ENCODE data around the gene CDH23.

DNA sequence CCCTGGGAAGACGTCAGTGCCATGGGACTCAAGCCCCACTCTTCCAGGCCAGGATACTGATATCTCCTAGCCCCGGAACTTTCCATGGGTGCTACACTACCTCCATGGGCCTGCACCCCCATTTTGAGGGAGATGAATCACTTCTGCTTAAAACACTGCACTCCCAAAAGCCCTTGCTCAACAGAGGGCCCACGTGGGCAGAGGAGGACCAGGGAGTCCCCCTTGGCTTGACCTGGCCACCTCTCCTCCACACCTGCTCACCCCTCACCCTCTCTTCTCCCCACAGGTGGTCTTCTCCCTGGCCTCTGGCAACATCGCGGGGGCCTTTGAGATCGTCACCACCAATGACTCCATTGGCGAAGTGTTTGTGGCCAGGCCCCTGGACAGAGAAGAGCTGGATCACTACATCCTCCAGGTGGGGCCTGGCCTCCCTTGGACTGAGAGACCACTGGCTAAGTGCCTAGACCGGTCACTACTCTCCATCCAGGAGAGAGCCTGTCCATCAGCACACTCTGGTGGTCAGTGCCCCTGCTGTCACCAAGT is 342.7 kb downstream of the CDH23 start:
- TF ChIP-seq, protein P1, sequence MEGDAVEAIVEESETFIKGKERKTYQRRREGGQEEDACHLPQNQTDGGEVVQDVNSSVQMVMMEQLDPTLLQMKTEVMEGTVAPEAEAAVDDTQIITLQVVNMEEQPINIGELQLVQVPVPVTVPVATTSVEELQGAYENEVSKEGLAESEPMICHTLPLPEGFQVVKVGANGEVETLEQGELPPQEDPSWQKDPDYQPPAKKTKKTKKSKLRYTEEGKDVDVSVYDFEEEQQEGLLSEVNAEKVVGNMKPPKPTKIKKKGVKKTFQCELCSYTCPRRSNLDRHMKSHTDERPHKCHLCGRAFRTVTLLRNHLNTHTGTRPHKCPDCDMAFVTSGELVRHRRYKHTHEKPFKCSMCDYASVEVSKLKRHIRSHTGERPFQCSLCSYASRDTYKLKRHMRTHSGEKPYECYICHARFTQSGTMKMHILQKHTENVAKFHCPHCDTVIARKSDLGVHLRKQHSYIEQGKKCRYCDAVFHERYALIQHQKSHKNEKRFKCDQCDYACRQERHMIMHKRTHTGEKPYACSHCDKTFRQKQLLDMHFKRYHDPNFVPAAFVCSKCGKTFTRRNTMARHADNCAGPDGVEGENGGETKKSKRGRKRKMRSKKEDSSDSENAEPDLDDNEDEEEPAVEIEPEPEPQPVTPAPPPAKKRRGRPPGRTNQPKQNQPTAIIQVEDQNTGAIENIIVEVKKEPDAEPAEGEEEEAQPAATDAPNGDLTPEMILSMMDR (IDR thresholded peaks at IDR 0.05 in 8 of 11, conservative IDR thresholded peaks at IDR 0.05 in 3 of 11), result no peak
- TF ChIP-seq POLR2A (IDR thresholded peaks at IDR 0.05) (no peak), POLR2AphosphoS5 (IDR thresholded peaks at IDR 0.05) (peak in 1 of 3 donors; percentile 7)
